HepG2 (cell line): ENCODE results near the gene ST3GAL4. TPM values are rescaled to one million over a fixed set of nuclear protein-coding genes. Genes with fewer than 3 reads are reported as not detected.
A peak's percentile ranks its signal among the peaks of the same experiment; 100 is the strongest.

Experiments
- ATAC-seq: fragments of 200-7000 bp; cut with Tn5 transposase; 3 replicates; pipeline ENCODE4 v1.9.1; 2020; ENCODE audit warnings: mild to moderate bottlenecking, moderate library complexity
- BruUV-seq: library from RNA; stranded (reverse); fragments of 400-500 nt; replicated peaks from 2 replicates; lab custom pipeline; 2021; lab: Mats Ljungman, UMichigan
- CTCF ChIA-PET: fragments of 300-600 bp; formaldehyde crosslinking; extraction: SDS; loops from one replicate; lab custom pipeline; 2021; ENCODE audit warnings: low total read pairs, inconsistent platforms, low intra/inter-chr PET ratio; lab: Yijun Ruan, JAX
- POLR2A ChIA-PET: fragments of 350-600 bp; sonication (Branson Sonifier 250); formaldehyde crosslinking; loops from one replicate; lab custom pipeline; 2020; ENCODE audit warnings: antibody characterized with exemption, inconsistent platforms; lab: Yijun Ruan, JAX
- DNase-seq: peaks from one replicate; pipeline ENCODE4 v3.0.0-alpha.2; 2015; ENCODE audit warnings: low spot score
- FAIRE-seq: peaks from 3 replicates; lab custom pipeline; 2011; peaks lifted over from hg19 to GRCh38; lab: Jason Lieb, UNC
- H2AFZ ChIP-seq: one replicate; pipeline ENCODE4 v1.6.1; 2011; ENCODE audit warnings: low read length, inconsistent platforms
- H3K27ac ChIP-seq: fragments of 300-600 bp; 3 replicates; pipeline ENCODE4 v1.8.0; 2011; ENCODE audit warnings: mixed run types, mild to moderate bottlenecking, mixed read lengths, low read length, inconsistent platforms; ENCODE audit not compliant: insufficient read depth; ENCODE audit errors: extremely low read length
- H3K27me3 ChIP-seq, 2 experiments: fragments of 200-600 bp in 1 of 2; 2 replicates in 1 of 2; 3 replicates in 1 of 2; pipeline versions ENCODE4 v1.6.0 to v1.8.0; 2011; ENCODE audit warnings: low read length in 2 of 2, mild to moderate bottlenecking in 2 of 2, moderate library complexity in 2 of 2, inconsistent platforms in 1 of 2; ENCODE audit not compliant: insufficient read depth in 2 of 2, control insufficient read depth in 1 of 2
- H3K36me3 ChIP-seq, 2 experiments: fragments of 200-600 bp in 1 of 2; replicated peaks in 1 of 2; 2 replicates in 1 of 2; 3 replicates in 1 of 2; pipeline versions ENCODE4 v1.5.1 to v1.8.0; 2011; ENCODE audit warnings: low read length in 2 of 2, inconsistent platforms in 1 of 2; ENCODE audit not compliant: insufficient read depth in 2 of 2, control insufficient read depth in 1 of 2
- H3K4me1 ChIP-seq: 2 replicates; pipeline ENCODE4 v1.5.1; 2012; ENCODE audit warnings: low read length, inconsistent platforms; ENCODE audit not compliant: insufficient read depth
- H3K4me2 ChIP-seq: 2 replicates; pipeline ENCODE4 v1.6.0; 2011; ENCODE audit warnings: low read depth, low read length, inconsistent platforms
- H3K4me3 ChIP-seq, 3 experiments: fragments of 200-600 bp in 1 of 3; sonication (generic), shearing (Covaris generic) in 1 of 3; replicated peaks in 1 of 3; 2 replicates each; pipeline ENCODE4 v1.5.1; 2011 to 2016; ENCODE audit warnings: low read length in 3 of 3, inconsistent platforms in 2 of 3, low read depth in 2 of 3, mild to moderate bottlenecking in 2 of 3, control low read depth in 1 of 3, mixed read lengths in 1 of 3; ENCODE audit not compliant: insufficient read depth in 1 of 3
- H3K79me2 ChIP-seq: one replicate; pipeline ENCODE4 v1.6.1; 2011; ENCODE audit warnings: low read length, inconsistent platforms; ENCODE audit not compliant: insufficient read depth
- H3K9ac ChIP-seq: 2 replicates; pipeline ENCODE4 v1.6.0; 2011; ENCODE audit warnings: mild to moderate bottlenecking, low read depth, low read length, inconsistent platforms; ENCODE audit not compliant: insufficient read depth
- H3K9me3 ChIP-seq: 2 replicates; pipeline ENCODE4 v1.5.1; 2012; ENCODE audit warnings: mild to moderate bottlenecking, low read length
- H4K20me1 ChIP-seq: 2 replicates; pipeline ENCODE4 v1.6.0; 2011; ENCODE audit warnings: inconsistent platforms, mild to moderate bottlenecking, low read length, moderate library complexity; ENCODE audit not compliant: insufficient read depth
- GABPA ChIP-seq, 2 experiments: IDR thresholded peaks; 2 replicates each; pipeline ENCODE4 v1.6.1; 2011 to 2016; ENCODE audit warnings: low read depth in 2 of 2, low read length in 1 of 2, missing biosample characterization in 1 of 2, missing genetic modification characterization in 1 of 2
- TOE1 ChIP-seq: sonication (generic); formaldehyde crosslinking; IDR thresholded peaks from 2 replicates; pipeline ENCODE4 v1.4.0; 2020; ENCODE audit warnings: mild to moderate bottlenecking, missing genetic modification reagents
- ZFP36L2 ChIP-seq: sonication (generic); formaldehyde crosslinking; IDR thresholded peaks from 2 replicates; pipeline ENCODE4 v1.4.0; 2020; ENCODE audit warnings: missing genetic modification reagents
- ZNF451 ChIP-seq: sonication (generic); formaldehyde crosslinking; IDR thresholded peaks from 2 replicates; pipeline ENCODE4 v1.5.0; 2020; ENCODE audit warnings: mild to moderate bottlenecking, missing genetic modification reagents
- WGBS: methylation state at CpG from one replicate; pipeline ENCODE4 v1.1.6; 2017; ENCODE audit warnings: low lambda C conversion rate; 5-methylcytosine and 5-hydroxymethylcytosine counted together
- in situ Hi-C: cut with HindIII; loops from 2 replicates; pipeline ENCODE4 v1.10.0; 2017; ENCODE audit warnings: low pct_unique_long_range_greater_than_20kb; ENCODE audit not compliant: extremely low pct_ligation_motif_present
- intact Hi-C: fragments of 100-400 bp; cut with micrococcal nuclease; formaldehyde crosslinking; loops from one replicate; pipeline ENCODE4 v1.10.0; 2022; ENCODE audit not compliant: unreplicated experiment
- polyA plus RNA-seq, 8 experiments: library from polyadenylated mRNA; depleted of rRNA in 3 of 8; stranded (reverse) in 7 of 8; unstranded in 1 of 8; fragments of >200 nt; fragmentation: Illumina TruSeq in 4 of 8; extraction: Trizol in 4 of 8; gene quantifications; 2 replicates each; pipeline versions ENCODE4 v1.2.1 to v1.2.3, GENCODE V29; 2011 to 2016; ENCODE audit warnings: low read depth in 4 of 8, missing spikeins in 1 of 8, mixed read lengths in 1 of 8; ENCODE audit not compliant: insufficient read depth in 1 of 8
- total RNA-seq, 5 experiments: library from RNA; depleted of rRNA; stranded (reverse); fragments of >200 nt; fragmentation: Illumina TruSeq; extraction: Trizol; gene quantifications; 2 replicates each; pipeline ENCODE4 v1.2.3, GENCODE V29; 2016; ENCODE audit warnings: low read depth in 1 of 5
- TF ChIP-seq, protein P1 (sequence below): sonication (generic); formaldehyde crosslinking; IDR thresholded peaks from 2 replicates; pipeline ENCODE4 v1.5.1; 2020; ENCODE audit warnings: missing genetic modification reagents, mild to moderate bottlenecking, borderline replicate concordance
- TF ChIP-seq, protein P2 (sequence below): fragments of 450-650 bp; IDR thresholded peaks from 2 replicates; pipeline ENCODE4 v1.6.1; 2016

The ST3GAL4 gene
- total and polyA plus RNA-seq, 2 of the 13 experiments (the other 11 are each of a cell fraction or from before 2014, with no cell fraction given), result 9.1 to 13.3 TPM

DNA sequence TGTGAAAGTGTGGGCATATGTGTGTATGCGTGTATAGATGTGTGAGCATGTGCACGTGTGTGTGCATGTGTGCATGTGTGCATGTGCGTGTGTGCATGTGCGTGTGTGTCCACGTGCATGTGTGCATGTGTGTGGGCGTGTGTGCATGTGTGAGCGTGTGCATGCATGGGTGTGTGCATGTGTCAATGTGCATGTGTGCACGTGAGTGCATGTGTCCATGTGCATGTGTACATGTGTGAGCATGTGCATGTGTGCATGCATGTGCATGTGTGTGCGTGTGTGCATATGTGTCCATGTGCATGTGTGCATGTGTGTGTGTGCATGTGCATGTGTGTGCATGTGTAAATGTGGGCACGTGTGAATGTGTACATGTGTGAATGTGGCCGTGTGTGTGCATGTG is 95.3 kb downstream of the ST3GAL4 start:
- CTCF ChIA-PET, result no interaction called here
- intact Hi-C loops, result no loop called here
- peaks cover 4 to 37% of the 10 kb centered on the region in 2 experiments; a peak in 4 of 5 replicates for H3K27me3 ChIP-seq
- H3K9ac ChIP-seq, result no peak overlapping the region
- no peak overlapping the region for H2AFZ ChIP-seq
- FAIRE-seq (no peak), DNase-seq (no peak), ATAC-seq (no peak)
- peaks cover 12% of the 10 kb centered on the region; the same call in 1 of the 2 replicates for H3K9me3 ChIP-seq
- H3K4me1 ChIP-seq, result no peaks in the 10 kb centered on the region
- no peaks in the 10 kb centered on the region for H3K79me2 ChIP-seq
- no peak overlapping the region for H3K27ac ChIP-seq
- in situ Hi-C loops, result no loop called here
- no TSS peak for BruUV-seq
- 68% methylated on average over 11 of the region's 11 CpGs for WGBS
- H3K36me3 ChIP-seq, result no peaks in the 10 kb centered on the region; a peak in 1 of 5 replicates
- TF ChIP-seq, protein P1, sequence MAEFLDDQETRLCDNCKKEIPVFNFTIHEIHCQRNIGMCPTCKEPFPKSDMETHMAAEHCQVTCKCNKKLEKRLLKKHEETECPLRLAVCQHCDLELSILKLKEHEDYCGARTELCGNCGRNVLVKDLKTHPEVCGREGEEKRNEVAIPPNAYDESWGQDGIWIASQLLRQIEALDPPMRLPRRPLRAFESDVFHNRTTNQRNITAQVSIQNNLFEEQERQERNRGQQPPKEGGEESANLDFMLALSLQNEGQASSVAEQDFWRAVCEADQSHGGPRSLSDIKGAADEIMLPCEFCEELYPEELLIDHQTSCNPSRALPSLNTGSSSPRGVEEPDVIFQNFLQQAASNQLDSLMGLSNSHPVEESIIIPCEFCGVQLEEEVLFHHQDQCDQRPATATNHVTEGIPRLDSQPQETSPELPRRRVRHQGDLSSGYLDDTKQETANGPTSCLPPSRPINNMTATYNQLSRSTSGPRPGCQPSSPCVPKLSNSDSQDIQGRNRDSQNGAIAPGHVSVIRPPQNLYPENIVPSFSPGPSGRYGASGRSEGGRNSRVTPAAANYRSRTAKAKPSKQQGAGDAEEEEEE, result no peak
- TF ChIP-seq, protein P2, sequence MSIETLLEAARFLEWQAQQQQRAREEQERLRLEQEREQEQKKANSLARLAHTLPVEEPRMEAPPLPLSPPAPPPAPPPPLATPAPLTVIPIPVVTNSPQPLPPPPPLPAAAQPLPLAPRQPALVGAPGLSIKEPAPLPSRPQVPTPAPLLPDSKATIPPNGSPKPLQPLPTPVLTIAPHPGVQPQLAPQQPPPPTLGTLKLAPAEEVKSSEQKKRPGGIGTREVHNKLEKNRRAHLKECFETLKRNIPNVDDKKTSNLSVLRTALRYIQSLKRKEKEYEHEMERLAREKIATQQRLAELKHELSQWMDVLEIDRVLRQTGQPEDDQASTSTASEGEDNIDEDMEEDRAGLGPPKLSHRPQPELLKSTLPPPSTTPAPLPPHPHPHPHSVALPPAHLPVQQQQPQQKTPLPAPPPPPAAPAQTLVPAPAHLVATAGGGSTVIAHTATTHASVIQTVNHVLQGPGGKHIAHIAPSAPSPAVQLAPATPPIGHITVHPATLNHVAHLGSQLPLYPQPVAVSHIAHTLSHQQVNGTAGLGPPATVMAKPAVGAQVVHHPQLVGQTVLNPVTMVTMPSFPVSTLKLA, result peak; percentile 99
- no peak overlapping the region for H3K4me2 ChIP-seq
- no peak overlapping the region for H3K4me3 ChIP-seq
- no peaks in the 10 kb centered on the region for H4K20me1 ChIP-seq
- POLR2A ChIA-PET, result no interaction called here

DNA sequence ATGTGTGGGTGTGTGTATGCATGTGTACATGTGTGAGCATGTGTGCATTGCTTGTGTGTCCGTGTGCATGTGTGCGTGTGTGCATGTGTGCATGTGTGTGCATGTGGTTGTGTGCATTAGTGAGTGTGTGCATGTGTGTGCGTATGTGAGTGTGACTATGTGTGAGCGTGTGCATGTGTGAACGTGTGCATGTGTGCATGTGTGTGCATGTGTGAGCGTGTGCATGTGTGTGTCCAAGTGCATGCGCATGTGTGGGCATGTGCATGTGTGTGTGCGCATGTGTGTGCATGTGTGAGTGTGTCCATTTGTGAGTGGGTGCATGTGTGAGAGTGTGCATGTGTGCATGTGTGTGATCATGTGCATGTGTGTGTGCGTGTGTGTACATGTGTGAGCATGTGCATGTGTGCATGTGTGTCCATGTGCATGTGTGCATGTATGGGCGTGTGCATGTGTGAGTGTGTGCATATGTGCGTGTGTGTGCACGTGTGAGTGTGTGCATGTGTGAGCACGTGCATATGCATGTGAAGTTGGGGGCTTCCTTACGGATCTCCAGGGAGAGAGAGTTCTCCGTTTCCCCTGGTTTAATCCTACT is 95.8 kb downstream of the ST3GAL4 start:
- TF ChIP-seq ZNF451 (CRISPR knock-in tag) (no peak), ZFP36L2 (no peak), TOE1 (CRISPR knock-in tag) (no peak), GABPA (IDR thresholded peaks at IDR 0.05; ENCODE audit: low read depth, low read length) (0 out of 2 replicates have a peak, but pooled peaks have one; percentile 13), GABPA (CRISPR knock-in tag; IDR thresholded peaks at IDR 0.05; ENCODE audit: low read depth) (no peak)
- TF ChIP-seq, protein P2, result peak; percentile 97
- BruUV-seq, result no TSS peak
- Histone ChIP-seq H3K9ac (no peak overlapping the region), H3K9me3 (peaks cover 12% of the 10 kb centered on the region; the same call in 1 of the 2 replicates), H2AFZ (no peak overlapping the region), H3K27me3 (peaks cover 4 to 37% of the 10 kb centered on the region in 2 experiments; a peak in 4 of 5 replicates), H3K27ac (no peak overlapping the region), H3K4me3 (no peak overlapping the region), H3K79me2 (no peaks in the 10 kb centered on the region), H3K4me2 (no peak overlapping the region), H3K4me1 (no peaks in the 10 kb centered on the region), H3K36me3 (no peaks in the 10 kb centered on the region; a peak in 1 of 5 replicates), H4K20me1 (no peaks in the 10 kb centered on the region)
- in situ Hi-C loops (no loop called here), intact Hi-C loops (no loop called here)
- ATAC-seq, result no peak
- no peak for FAIRE-seq
- 65% methylated on average over 15 of the region's 15 CpGs for WGBS
- CTCF ChIA-PET, result no interaction called here
- POLR2A ChIA-PET, result no interaction called here
- DNase-seq, result no peak
